ENCODE measurements around the gene TTLL12. TPM values are rescaled to one million over a fixed set of nuclear protein-coding genes. Genes with fewer than 3 reads are reported as not detected.

The TTLL12 gene
- total and polyA plus RNA-seq, 2 donors (not counting 1 experiment from before 2014, with no cell fraction given), result 11.0 to 21.3 TPM

DNA sequence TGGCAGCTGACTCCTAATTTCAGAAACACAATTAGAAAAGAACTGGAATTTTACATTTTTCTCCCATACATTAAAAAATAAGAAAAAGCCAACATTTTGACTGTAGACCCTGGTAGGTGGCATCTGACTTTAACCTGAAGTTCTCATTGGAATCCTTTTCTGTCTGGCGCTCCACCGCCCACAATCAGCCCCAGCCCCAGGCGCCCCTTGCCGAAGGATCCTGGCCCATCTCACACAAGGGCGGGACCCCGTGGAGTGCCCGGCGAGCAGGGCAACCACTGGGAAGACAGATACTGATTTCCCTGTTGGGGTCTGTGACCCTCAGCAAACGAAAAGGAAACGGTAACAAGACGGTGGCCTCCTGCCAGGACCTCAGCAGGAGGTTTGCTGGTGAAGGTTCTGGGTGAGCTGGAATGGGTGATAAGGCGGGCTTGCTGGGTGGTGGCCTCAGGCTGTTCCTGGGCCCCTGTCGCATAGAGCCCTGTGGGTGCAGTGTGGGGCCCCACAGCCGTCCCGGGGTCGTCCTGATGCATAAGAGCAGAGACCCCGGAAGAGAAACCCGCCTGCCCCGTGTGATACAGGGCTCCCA is 19.8 kb downstream of the TTLL12 start:
- no peak overlapping the region for H3K4me2 ChIP-seq (replicated peaks; ENCODE audit: low read depth, low read length, poor library complexity, severe bottlenecking)
- DNase-seq (no peak), ATAC-seq (ENCODE audit: low read depth) (no peak)
- no peak for TF ChIP-seq EZH2 (IDR thresholded peaks at IDR 0.05; ENCODE audit: borderline replicate concordance, insufficient read depth, low read depth, low read length, poor library complexity, severe bottlenecking)
- TF ChIP-seq, protein P1, sequence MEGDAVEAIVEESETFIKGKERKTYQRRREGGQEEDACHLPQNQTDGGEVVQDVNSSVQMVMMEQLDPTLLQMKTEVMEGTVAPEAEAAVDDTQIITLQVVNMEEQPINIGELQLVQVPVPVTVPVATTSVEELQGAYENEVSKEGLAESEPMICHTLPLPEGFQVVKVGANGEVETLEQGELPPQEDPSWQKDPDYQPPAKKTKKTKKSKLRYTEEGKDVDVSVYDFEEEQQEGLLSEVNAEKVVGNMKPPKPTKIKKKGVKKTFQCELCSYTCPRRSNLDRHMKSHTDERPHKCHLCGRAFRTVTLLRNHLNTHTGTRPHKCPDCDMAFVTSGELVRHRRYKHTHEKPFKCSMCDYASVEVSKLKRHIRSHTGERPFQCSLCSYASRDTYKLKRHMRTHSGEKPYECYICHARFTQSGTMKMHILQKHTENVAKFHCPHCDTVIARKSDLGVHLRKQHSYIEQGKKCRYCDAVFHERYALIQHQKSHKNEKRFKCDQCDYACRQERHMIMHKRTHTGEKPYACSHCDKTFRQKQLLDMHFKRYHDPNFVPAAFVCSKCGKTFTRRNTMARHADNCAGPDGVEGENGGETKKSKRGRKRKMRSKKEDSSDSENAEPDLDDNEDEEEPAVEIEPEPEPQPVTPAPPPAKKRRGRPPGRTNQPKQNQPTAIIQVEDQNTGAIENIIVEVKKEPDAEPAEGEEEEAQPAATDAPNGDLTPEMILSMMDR (IDR thresholded peaks at IDR 0.05), result no peak
- H3K9ac ChIP-seq (ENCODE audit: low read length), result no peak overlapping the region
- no peak overlapping the region for H3K4me3 Mint-ChIP-seq
- H3K27ac Mint-ChIP-seq, result no peak overlapping the region
- ChIA-PET POLR2A (no interaction called here), CTCF (no interaction called here)
- intact Hi-C loops (cut with micrococcal nuclease), result no loop called here
- no peaks in the 10 kb centered on the region for H3K27me3 Mint-ChIP-seq
- H3K27ac ChIP-seq (ENCODE audit: low read length in 2 of 2), result no peak overlapping the region
- 97% methylated on average over 17 of the region's 19 CpGs for WGBS (ENCODE audit: insufficient coverage)
- no peaks in the 10 kb centered on the region for H4K20me1 ChIP-seq (ENCODE audit: control insufficient read depth, insufficient read depth, low read length, poor library complexity, severe bottlenecking)
- no peak overlapping the region for H2AFZ ChIP-seq (ENCODE audit: insufficient read depth, low read depth, low read length, poor library complexity, severe bottlenecking)
- H3K4me1 Mint-ChIP-seq, result peaks cover 11% of the 10 kb centered on the region
- peaks cover 0 to 13% of the 10 kb centered on the region in 2 experiments for H3K36me3 ChIP-seq (replicated peaks in 1 of 2; ENCODE audit: control extremely low read depth in 1 of 2, control insufficient read depth in 1 of 2, extremely low read depth in 1 of 2, insufficient read depth in 2 of 2, low read length in 1 of 2)
- no peaks in the 10 kb centered on the region for H3K79me2 ChIP-seq (ENCODE audit: control insufficient read depth, insufficient read depth, low read length)
- H3K27me3 ChIP-seq (replicated peaks in 1 of 4; ENCODE audit: control extremely low read depth in 1 of 4, control insufficient read depth in 3 of 4, insufficient read depth in 4 of 4, low read length in 3 of 4), result no peaks in the 10 kb centered on the region
- no peaks in the 10 kb centered on the region for H3K9me3 Mint-ChIP-seq (ENCODE audit: insufficient read depth)
- no peaks in the 10 kb centered on the region for H3K9me3 ChIP-seq (ENCODE audit: control extremely low read depth in 1 of 3, control insufficient read depth in 2 of 3, insufficient read depth in 1 of 3, low read length in 2 of 3)
- peaks cover 0 to 12% of the 10 kb centered on the region in 2 donors for H3K4me1 ChIP-seq (ENCODE audit: control insufficient read depth in 2 of 2, insufficient read depth in 2 of 2, low read length in 2 of 2)
- H3K4me3 ChIP-seq (ENCODE audit: control extremely low read depth in 1 of 5, extremely low read depth in 1 of 5, insufficient read depth in 1 of 5, low read depth in 2 of 5, low read length in 4 of 5), result no peak overlapping the region

DNA sequence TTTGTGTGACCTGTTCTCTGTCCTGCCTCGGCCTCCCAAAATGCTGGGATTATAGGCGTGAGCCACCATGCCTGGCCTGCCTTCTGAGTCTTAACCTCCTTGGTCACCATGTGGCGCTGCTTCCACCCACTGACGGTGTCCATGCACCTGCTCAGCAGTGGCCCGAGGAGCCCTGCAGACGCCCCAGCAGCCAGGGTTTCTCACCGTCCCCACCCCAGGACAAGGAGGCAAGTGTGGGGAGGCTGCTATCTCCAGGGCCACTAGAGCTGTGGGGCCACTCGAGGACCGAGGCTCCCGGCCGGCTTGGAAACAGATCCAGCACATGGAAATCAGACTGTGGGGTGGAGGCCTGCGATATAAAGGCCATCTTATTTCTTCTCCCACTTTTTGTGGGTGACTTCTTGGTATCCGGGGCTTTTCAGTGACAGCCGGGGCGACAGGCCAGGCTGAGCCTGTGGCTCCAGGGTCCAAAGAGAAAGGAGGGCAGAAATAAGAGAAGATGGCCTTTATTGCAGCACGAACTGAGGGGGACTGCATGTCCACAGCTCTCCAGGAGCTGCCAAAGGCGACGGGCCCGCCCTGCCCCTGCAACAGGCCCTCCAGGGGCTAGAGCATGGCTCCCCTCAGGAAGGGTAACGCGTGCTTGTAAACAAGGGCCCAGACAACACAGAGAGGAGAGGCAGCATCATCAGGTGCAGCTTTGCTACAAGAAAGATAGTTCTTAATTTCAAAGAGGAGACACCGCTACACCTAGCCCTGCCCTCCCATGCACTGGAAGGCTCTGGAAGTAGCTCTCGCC is 20.6 kb downstream of the TTLL12 start:
- intact Hi-C loops (cut with micrococcal nuclease), result no loop called here
- H3K4me3 ChIP-seq (ENCODE audit: control extremely low read depth in 1 of 5, extremely low read depth in 1 of 5, insufficient read depth in 1 of 5, low read depth in 2 of 5, low read length in 4 of 5), result no peak overlapping the region
- DNase-seq (no peak), ATAC-seq (ENCODE audit: low read depth) (no peak)
- H3K27ac Mint-ChIP-seq, result no peak overlapping the region
- H3K9ac ChIP-seq (ENCODE audit: low read length), result no peak overlapping the region
- H3K9me3 Mint-ChIP-seq (ENCODE audit: insufficient read depth), result no peaks in the 10 kb centered on the region
- TF ChIP-seq, protein P1 (IDR thresholded peaks at IDR 0.05), result no peak
- no peak for TF ChIP-seq EZH2 (IDR thresholded peaks at IDR 0.05; ENCODE audit: borderline replicate concordance, insufficient read depth, low read depth, low read length, poor library complexity, severe bottlenecking)
- H3K4me3 Mint-ChIP-seq, result no peak overlapping the region
- H3K27me3 ChIP-seq (replicated peaks in 1 of 4; ENCODE audit: control extremely low read depth in 1 of 4, control insufficient read depth in 3 of 4, insufficient read depth in 4 of 4, low read length in 3 of 4), result no peaks in the 10 kb centered on the region
- H2AFZ ChIP-seq (ENCODE audit: insufficient read depth, low read depth, low read length, poor library complexity, severe bottlenecking), result no peak overlapping the region
- H3K4me2 ChIP-seq (replicated peaks; ENCODE audit: low read depth, low read length, poor library complexity, severe bottlenecking), result no peak overlapping the region
- no peaks in the 10 kb centered on the region for H3K79me2 ChIP-seq (ENCODE audit: control insufficient read depth, insufficient read depth, low read length)
- H3K4me1 ChIP-seq (ENCODE audit: control insufficient read depth in 2 of 2, insufficient read depth in 2 of 2, low read length in 2 of 2), result peaks cover 0 to 12% of the 10 kb centered on the region in 2 donors
- POLR2A ChIA-PET, result interaction anchor here (0.7 kb wide), 1 partner anchor 533 kb away, joined by 8 read pairs; no protein-coding TSS in a partner anchor
- peaks cover 11% of the 10 kb centered on the region for H3K4me1 Mint-ChIP-seq
- 89% methylated on average over 21 of the region's 23 CpGs for WGBS (ENCODE audit: insufficient coverage)
- H4K20me1 ChIP-seq (ENCODE audit: control insufficient read depth, insufficient read depth, low read length, poor library complexity, severe bottlenecking), result no peaks in the 10 kb centered on the region
- no peak overlapping the region for H3K27ac ChIP-seq (ENCODE audit: low read length in 2 of 2)
- no peaks in the 10 kb centered on the region for H3K27me3 Mint-ChIP-seq
- H3K9me3 ChIP-seq (ENCODE audit: control extremely low read depth in 1 of 3, control insufficient read depth in 2 of 3, insufficient read depth in 1 of 3, low read length in 2 of 3), result no peaks in the 10 kb centered on the region
- CTCF ChIA-PET, result no interaction called here
- peaks cover 0 to 7% of the 10 kb centered on the region in 2 experiments for H3K36me3 ChIP-seq (replicated peaks in 1 of 2; ENCODE audit: control extremely low read depth in 1 of 2, control insufficient read depth in 1 of 2, extremely low read depth in 1 of 2, insufficient read depth in 2 of 2, low read length in 1 of 2)

Measured in B cell (primary cell).